Measurements from ENCODE around the gene CTTNBP2NL.

DNA sequence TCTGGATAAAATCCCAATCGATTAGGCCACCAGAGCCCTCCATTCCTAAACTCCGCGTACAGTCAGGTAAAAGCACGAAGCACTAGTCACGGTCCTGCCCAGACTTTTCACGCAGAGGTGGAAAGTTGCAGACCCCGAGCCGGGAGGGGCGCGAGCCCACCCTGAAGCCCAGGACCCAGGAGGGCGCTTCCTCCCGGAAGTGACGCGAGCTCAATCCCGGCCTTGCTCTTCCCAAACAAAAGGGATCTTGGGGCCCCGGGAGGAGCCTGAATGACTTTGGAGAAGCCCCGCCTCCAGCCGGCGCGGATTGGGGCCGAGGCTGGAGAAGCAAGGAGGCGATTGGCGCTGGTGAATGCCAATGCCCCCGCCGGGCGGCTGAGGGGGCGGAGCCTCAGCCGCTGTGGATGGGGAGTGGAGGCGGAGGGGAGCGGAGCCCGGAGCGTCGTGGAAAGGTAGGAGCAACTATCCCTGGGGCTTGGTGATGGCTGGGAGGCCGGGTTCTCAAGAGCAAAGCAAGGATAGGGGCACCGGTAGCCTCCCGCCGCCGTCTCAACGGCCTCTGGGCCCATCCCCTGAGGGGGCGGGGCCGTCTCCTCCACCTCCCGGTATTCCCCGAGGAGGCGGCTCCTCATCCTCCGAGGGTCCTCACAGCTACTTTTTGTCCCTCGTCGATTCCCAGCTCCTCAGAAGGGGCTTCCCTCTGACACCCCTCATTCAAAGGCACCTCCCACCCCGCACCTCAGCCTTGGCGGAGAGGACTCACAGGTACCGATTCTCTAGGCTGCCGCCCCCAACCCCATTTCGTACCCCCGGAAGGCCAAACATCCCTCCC, at the start of gene CTTNBP2NL:
- TF ChIP-seq FOS (IDR thresholded peaks at IDR 0.05; ENCODE audit: borderline replicate concordance, extremely low read depth, insufficient read length): peak; percentile 51
- TF ChIP-seq, protein P1, sequence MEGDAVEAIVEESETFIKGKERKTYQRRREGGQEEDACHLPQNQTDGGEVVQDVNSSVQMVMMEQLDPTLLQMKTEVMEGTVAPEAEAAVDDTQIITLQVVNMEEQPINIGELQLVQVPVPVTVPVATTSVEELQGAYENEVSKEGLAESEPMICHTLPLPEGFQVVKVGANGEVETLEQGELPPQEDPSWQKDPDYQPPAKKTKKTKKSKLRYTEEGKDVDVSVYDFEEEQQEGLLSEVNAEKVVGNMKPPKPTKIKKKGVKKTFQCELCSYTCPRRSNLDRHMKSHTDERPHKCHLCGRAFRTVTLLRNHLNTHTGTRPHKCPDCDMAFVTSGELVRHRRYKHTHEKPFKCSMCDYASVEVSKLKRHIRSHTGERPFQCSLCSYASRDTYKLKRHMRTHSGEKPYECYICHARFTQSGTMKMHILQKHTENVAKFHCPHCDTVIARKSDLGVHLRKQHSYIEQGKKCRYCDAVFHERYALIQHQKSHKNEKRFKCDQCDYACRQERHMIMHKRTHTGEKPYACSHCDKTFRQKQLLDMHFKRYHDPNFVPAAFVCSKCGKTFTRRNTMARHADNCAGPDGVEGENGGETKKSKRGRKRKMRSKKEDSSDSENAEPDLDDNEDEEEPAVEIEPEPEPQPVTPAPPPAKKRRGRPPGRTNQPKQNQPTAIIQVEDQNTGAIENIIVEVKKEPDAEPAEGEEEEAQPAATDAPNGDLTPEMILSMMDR (IDR thresholded peaks at IDR 0.05 in 2 of 3, conservative IDR thresholded peaks at IDR 0.05 in 1 of 3; ENCODE audit: control insufficient read depth in 2 of 3, extremely low read depth in 1 of 3, insufficient read depth in 1 of 3, low read depth in 3 of 3, low read length in 3 of 3): no peak
- TF ChIP-seq NRF1 (conservative IDR thresholded peaks at IDR 0.05; ENCODE audit: low read depth, low read length): no peak
